ENCODE data around the gene FAM78B.
A peak's percentile ranks its signal among the peaks of the same experiment; 100 is the strongest.

Gene FAM78B

GRCh38 chr1:166164995-166165660 is 1.7 kb downstream of the FAM78B start:
- DNase-seq (ENCODE audit: low spot score) = peak; percentile 76

- DNase-seq (ENCODE audit: low spot score) = no peak
These were observed 2.2 kb downstream of the FAM78B start for GRCh38 chr1:166164646-166164994.

- no peak for DNase-seq (ENCODE audit: low spot score)
These were observed 7.1 kb downstream of the FAM78B start for GRCh38 chr1:166159656-166160055.

GRCh38 chr1:166156674-166157073 is 10.1 kb downstream of the FAM78B start:
- DNase-seq (ENCODE audit: low spot score) = no peak

GRCh38 chr1:166155108-166155507 is 11.7 kb downstream of the FAM78B start:
- no peak for DNase-seq (ENCODE audit: low spot score)

DNA sequence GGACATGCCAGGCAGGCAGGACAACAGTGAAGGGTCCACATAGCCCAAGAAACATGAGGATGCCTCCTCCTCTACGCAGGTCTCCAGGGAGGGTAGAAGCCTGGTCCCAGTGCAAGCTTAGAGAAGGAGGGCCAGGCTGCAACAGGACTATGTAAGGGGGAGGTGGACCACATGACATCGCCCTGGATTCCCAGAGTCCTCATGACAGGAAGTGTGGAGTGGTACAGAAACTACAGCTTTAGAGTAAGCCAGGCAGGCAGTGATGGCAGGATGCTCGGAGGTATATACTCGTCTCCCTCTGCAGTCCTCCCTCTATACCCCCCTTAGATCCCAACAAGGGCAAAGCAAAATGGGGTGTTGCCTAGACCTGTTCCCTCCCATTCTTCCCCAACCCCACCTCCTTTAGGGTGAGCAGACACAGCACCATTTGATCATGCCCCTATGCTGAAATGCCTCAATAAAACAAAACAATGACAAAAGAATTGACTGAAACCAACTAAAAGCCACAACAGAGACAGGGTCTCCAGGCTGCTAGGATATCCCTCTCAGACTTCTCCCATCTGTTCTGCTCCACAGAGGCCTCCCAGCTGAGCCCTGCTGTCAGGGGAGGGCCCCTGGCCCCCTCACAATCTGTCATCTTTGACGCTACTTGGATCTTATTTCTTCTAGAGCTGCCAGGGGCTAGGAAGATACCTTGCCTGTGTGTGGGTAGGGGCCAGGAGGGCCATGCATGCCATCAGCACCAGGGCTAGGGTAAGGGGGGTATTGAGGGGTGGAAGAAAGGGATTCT is 13.1 kb downstream of the FAM78B start:
- no peak for DNase-seq (ENCODE audit: low spot score)

DNA sequence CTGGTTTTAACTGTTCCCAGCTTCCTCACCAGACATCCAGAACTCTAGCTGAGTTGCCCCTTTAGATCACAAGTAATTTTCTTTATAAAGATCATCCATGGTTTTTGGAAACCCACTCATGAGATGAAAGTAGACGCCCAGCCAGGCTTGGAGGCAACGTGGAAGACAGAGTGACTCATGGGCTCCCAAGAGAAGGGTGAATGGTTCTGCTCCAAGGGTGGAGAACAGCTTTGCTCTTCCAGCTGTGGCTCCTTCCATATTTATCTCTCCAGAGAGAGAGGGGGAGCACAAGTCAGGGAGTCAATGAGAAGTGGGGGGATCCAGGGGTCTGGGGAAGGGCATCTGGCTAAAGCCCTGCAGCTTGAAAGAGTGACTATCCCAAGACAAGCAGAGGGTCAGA is 13.8 kb downstream of the FAM78B start:
- DNase-seq (ENCODE audit: low spot score) = no peak

GRCh38 chr1:166151804-166152203 is 15.0 kb downstream of the FAM78B start:
- DNase-seq (ENCODE audit: low spot score) = no peak

DNA sequence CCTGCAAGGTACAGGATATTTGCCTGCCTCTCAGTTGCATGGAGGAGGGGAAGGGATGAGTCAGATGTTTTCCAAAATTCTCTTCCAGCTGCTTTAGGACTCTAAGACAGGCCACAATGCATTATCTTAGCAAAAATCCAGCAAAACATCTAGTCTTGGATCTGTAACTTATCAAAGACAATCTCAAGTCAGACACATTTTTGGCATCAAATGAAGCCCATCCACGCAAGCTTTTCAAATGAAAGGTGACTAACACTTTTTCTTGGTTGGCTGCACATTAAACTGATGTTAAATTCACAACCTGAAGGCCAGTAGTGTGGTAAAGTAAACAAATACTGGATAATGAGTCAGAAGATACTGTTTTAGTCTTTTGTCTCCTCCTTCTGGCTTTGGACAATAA is 21.3 kb downstream of the FAM78B start:
- no peak for DNase-seq (ENCODE audit: low spot score)

DNA sequence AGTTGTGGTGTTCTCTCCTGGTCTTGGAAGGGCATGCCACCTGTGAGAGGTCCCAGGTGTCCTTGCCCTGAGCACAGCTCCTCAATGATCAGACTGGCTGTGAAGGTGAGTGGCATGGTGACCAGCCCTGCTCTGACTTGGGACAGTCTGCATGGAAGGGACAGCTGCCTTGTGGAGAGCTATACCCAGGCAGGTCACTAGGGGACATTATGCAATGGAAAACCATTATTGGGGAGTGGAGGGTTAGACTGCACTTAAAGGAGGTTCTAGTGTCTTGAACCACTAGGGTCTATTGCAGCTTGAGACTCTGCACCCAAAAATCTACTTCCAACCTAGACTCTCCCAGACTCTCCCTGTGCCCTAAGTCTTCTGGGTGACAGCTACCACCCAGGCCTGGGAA is 24.8 kb downstream of the FAM78B start:
- no peak for DNase-seq (ENCODE audit: low spot score)

- DNase-seq (ENCODE audit: low spot score) = no peak
These were observed 26.6 kb downstream of the FAM78B start for GRCh38 chr1:166140251-166140650.

DNA sequence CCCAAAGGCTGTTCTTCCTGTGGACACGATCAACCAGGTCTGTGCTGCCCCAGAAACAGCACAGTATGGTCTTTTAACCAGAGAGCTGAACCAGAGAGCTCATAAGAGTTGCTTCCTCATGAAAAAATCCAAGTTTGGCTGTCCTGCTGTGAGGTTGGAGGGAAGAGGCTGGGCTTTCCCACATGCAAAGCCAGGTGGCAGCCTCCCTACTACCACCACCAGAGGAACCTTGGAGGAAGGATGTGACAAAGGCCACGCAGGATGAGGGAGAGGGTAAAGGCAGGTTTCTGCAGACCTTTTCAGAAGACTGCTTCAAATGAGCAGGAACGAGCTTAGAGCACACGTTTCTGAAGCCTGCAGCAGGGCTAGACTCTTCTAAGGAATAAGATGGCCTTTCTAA is 27.1 kb downstream of the FAM78B start:
- DNase-seq (ENCODE audit: low spot score) = no peak

GRCh38 chr1:166136699-166137401 is 30.0 kb downstream of the FAM78B start:
- DNase-seq (ENCODE audit: low spot score) = no peak

DNA sequence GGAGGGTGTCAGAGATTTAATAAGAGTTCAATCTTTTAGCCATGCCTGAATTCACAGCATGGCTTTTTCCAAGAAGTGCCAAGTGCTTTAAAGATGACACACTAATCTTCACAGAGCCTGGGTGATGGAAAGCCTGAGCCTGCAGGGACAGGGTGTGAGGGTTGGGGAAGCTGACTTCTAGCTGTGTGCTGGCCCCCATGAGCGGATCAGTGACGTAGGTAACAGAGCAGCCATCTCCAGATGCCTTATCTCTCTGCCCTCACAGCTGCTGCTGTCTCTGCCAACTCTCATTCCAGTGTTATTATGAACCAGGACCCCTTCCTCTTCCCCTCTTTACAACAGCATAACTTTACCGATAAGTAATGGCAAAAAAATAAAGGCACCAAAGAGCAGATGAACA is 30.6 kb downstream of the FAM78B start:
- DNase-seq (ENCODE audit: low spot score) = no peak

DNA sequence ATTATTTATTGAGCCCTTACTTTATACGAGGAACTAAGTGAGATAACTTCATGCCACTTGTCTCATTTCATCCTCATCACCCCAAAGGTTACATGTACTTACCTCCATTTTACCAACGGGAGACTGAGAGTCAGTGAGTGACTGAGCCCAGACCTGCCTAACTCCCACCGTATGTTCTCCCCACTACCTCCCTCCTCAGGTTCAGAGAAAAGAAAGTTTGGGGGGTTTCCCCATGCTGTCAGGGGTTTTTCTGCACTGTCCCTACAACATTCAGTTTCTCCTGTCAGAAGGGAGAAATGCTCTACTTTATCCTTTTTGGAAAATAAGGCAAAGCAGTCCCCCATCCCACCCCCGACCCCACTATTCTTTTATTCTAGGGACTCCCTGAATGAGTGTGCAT is 32.9 kb downstream of the FAM78B start:
- no peak for DNase-seq (ENCODE audit: low spot score)

- DNase-seq (ENCODE audit: low spot score) = no peak
These were observed 33.4 kb downstream of the FAM78B start for GRCh38 chr1:166133276-166133841.

- DNase-seq (ENCODE audit: low spot score) = no peak
These were observed 34.3 kb downstream of the FAM78B start for GRCh38 chr1:166132496-166132895.

DNA sequence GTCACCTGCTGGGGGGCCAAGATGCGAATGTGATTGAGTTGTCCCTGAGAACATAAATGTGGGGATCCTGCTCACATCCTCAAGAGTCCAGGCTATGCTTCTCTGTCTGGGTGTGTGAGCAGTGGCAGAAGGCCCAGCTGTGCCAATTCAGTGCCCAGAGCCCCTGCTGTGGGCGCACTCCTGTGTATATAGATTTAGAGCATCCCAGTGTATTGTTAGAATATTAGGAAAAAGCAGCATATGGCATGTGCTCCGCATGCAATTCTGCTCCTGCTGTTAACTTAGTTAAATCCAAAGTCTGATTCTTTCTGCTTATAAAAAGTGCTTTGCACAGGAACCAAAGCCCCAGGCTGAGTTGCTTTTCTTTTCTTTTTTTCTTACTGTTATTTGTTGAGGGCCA is 37.8 kb downstream of the FAM78B start:
- DNase-seq (ENCODE audit: low spot score) = no peak

- no peak for DNase-seq (ENCODE audit: low spot score)
These were observed 38.6 kb downstream of the FAM78B start for GRCh38 chr1:166128195-166128594.

DNA sequence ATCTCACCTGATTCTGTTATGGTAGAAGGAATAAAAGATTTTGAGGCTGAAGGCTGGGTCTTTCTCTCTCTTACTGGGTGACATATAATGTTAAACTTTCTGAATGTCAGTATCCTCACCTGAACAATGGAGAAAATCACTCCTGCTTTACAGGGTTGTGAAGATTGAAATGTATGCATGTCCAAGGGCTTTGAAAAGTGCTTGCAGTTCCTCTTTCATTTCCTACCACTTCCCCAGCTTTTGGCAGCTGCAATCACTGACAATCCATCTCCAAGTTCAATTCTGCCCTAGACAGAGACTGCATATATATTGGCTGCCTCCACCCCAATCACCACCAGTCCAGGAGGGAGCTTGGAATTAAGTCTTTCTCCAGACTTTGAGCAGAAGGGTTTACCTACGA is 39.8 kb downstream of the FAM78B start:
- DNase-seq (ENCODE audit: low spot score) = no peak

- DNase-seq (ENCODE audit: low spot score) = no peak
These were observed 43.8 kb downstream of the FAM78B start for GRCh38 chr1:166122873-166123466.

DNA sequence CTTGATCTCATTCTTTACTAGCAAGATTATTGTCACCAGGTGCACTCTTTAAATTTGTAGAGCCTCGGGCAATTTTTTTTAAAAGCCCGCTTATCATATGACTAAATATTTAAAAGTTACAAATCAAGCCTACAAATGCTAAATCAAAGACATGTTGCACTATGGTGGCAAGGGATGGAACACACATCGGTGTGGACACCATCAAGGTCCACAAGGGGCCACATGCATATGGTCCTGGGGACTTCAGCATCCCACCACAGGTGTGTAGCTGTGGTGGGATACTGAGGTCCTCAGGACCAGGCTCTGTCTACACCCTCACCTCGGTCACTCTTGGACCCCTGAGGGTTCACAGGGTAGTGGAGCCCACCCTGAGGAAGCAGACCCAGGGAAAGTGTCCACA is 45.8 kb downstream of the FAM78B start:
- no peak for DNase-seq (ENCODE audit: low spot score)

DNA sequence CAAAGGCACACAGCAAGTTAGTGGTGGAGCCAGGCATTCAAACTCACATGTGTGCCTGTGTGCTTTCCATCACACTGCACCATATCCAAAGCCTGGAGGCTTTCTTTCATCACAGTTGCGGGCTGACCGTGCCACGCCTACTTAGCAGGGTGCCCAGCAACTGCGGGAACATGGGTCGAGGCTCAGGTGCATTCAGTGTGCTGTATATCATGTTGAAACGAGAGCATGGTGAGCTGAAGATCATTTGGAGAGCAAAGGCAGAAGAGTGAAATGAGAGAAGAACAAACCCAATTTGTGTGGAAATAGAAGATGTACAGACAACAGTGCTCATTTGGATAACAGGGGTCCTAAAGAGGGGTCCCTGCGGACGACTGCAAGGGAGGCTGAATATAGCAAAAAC is 46.5 kb downstream of the FAM78B start:
- no peak for DNase-seq (ENCODE audit: low spot score)
